GM21528 (cell line): ENCODE results near the gene CILP2.

ENCODE experiments used
- ATAC-seq: cut with Tn5 transposase; IDR thresholded peaks from one replicate; pipeline ENCODE4 v1.9.1; 2021; ENCODE audit warnings: mild to moderate bottlenecking, moderate library complexity; ENCODE audit not compliant: unreplicated experiment, low FRiP score

The CILP2 gene

DNA sequence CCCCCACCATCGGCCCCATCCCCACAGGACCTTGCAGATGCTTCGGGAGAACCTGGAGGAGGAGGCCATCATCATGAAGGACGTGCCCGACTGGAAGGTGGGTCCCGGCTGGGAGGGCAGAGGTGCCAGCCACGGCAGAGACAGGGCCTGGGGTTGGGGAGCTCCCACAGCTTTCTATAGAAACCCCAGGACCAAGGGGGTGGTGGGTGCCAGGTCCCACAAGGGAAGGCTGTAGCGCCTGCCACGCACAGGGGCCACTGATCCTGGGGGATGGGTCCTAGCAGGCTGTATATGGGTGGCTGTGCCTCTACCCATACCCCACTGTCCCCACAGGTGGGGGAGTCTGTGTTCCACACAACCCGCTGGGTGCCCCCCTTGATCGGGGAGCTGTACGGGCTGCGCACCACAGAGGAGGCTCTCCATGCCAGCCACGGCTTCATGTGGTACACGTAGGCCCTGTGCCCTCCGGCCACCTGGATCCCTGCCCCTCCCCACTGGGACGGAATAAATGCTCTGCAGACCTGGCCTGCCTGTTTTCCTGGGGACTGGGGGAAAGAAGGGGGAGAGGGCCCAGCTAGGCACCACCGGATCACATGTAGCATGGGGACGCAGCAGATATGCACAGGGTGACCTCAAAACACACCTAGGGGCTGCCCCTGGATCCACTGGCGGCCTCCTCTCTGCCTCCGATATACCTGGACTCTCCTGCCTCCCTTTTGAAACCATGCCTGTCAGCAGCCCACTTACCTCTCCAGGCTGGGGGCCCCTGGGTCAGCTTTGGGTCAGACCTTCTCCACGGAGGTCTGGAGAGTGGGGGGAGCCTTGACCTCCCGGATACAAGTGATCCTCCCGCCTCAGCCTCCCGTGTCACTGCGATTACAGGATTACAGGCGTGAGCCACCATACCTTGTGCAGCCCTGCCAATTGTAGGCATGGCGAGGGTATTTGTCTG, 10.1 kb upstream of the CILP2 start:
- ATAC-seq = no peak

DNA sequence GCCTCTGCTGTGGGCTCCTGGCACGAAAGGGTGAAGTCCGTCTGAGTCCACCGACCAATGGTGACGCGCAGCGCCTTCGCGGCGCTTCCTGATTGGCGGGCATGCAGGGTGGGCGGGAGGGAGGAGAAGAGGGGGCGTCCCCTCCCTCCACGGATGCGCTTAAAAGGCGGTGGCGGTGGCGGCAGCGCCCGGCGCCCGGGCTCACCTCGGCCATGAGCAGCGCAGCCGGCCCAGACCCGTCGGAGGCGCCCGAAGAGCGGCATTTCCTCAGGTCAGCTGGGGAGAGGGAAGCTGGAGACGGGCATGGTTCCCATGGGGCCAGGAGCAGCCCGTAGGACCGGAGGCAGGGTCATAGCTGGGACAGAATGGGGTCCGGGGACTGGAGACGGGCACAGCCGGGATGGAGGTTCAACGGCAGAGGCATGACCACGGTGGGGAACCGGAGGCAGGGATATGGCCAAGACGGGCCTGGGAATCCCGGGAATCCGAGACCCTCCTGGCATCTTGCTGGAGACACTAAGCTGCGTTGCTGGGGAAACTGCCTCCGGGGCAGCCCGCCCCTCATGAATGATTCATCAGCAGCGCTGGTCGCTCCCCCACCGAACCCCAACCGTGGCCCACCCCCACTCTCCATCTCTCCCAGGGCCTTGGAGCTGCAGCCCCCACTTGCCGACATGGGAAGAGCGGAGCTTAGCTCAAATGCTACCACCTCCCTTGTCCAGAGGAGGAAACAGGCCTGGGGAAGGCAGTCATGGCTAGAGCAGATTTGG, 9.2 kb upstream of the CILP2 start, which contains the start of gene YJEFN3:
TSS of gene YJEFN3 (plus strand) at position 191 of the 770 bp plus-strand sequence. CDS start at position 213, 22 bp downstream.
- no peak for ATAC-seq

DNA sequence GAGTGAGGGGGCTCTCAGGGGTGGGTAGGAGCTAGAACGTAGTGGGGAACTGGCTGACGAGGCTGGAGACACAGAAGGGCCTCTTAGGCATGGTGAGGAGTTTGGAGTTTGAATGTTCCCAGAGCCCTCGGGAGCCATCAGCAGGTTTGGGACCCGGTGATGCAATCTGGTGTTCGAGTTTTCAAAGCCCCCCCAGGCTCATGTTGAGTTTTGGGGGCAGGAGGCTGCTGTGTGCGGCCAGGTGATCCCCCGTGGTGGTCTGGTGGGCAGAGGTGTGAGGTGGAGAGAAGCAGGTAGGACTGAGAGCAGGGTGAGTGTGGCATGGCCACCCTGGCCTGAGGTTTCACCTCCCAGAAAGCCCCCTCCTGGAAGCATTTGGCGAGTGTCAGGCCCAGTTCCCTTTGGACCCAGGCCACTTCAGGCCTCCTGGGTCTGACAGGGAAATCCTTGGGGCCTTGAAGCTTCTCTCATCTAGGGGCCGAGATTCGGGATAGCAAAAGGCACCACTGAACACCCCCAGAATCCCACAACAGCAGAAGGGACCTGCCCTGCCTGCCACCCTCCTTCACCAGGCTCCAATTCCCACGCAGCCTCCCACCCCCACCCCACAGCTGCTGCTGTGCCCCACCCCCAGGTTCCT, 8.2 kb upstream of the CILP2 start:
- ATAC-seq = no peak

DNA sequence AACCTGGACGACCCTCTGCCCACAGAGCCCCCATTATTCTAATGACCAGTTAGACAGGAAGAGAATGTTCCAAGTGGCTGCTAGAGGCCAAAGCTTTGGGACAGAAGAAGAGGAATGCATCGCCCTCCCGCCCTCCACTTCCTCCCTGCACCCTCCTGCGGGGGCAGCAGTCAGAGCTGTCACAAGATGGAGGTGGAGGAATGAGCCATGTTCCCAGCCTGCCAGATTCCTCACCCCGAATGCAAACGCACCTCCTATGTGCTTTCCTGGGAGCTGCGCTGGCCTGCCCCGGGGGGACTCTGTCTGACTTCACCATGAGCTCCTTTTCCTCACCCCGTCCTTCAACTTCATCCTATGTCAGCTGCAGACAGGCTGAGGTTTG, 7.7 kb upstream of the CILP2 start:
- ATAC-seq = no peak

DNA sequence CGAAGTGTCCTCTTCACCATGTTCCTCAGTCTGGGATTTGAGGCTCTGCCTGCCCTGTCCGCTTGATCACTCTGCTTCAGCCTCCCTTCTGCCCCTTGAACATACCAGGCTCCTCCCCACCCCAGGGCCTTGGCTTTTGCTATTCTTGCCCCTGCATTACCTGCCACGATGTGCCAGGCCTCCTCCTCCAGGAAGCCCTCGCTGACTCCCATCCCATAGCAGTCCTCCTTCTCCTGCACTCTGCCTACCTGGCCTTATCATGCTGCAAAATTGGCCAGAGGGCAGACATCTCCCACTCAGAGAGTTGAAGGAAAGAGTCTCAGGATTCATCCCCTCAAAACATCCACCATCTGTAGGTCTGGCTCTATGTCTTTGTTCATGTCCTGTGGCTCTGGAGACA, 7.2 kb upstream of the CILP2 start:
- ATAC-seq = no peak

DNA sequence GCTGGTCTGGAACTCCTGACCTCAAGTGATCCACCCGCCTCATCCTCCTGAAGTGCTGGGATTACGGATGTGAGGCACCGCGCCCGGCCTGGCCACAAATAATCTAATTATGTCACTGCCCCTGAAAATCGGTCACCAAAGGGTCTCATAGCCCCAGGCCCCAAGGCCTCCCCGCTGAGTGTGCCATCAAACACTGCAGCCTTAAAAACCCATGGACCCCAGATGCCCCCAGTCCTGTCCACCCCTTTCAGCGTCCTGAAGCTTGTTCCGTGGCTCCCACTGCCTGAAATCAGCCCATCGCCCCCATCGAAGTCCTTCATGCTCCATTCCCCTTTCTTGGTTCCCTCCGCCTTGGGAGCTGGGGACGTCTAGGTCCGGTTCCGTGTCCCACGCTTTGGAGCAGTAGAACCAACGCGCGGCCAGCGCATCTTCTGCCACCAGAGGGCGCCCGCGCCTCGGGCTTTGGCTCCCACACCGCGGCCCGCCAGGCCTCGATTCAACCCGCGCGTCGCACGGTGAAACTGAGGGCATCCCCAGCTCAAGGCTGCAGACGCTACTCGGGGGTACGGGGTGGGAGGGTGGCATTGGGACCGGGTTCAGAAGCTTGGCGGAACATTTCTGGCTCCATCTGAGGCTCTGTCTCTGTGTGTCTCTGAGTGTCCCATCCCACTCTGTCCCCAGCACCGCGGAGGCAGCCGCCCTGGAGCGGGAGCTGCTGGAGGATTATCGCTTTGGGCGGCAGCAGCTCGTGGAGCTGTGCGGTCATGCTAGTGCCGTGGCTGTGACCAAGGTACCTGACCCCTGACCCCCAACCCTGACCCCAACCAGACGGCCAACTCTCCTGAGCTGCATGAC, 5.9 kb upstream of the CILP2 start:
- no peak for ATAC-seq

DNA sequence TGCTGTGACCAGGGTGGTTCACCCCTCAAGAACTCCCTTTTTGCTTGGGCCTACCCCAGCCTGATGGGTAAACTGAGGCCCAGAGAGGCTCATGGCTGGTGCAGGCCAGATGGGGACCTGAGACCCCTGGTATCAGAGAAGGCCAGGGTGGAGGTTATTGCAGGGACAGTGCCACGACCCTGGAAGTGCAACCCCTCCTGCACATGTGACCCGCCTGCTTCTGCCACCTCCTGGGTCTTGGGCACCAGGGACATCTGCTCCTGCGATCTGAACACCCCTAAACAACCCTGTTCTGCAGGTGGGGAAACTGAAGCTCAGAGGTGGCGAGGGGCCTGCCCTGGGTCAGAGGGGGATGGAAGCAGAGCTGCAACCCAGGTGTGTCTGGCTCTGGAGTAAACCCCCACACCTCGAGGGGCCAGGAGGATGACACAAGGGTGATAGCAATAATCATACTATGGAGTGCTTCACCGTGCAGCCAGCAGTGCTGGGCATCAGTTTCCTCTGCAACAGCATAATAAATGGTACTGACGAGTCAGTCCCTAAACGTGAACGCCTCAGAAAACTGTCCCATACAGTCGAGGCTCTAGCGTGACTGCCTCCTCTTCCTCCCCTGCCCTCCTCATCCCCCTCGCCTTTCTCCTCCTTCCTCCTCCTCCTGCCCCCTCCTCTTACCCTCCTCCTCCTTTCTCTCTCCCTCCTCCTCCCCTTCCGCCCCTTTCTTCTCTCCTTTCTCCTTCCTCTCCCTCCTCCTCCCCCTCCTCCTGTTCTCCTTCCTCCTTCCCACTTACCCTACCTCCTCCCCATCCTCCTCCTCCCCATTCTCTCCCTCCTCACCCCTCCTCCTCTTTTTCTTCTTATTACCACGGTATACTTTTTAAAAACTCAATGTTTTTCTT, 5.0 kb upstream of the CILP2 start:
- no peak for ATAC-seq

DNA sequence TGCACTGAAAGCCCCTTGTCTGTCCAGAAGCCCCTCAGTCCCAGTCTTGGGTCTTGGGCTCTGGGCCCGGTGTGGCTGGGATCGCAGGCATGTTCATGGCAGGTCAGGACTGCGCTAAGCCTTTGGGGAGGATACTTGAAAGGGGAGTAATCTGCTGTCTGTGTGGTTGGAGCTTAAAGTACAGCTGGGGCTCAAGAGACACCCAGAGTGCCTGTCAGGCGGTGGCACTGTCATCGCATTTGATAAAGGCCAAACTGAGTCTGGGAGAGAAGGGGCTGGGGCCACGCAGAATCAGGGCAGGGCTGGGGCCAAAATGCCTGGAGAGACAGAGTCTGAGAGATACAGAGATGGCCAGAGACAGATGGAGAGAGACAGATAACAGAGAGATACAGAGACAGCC, 4.2 kb upstream of the CILP2 start:
- ATAC-seq = no peak

DNA sequence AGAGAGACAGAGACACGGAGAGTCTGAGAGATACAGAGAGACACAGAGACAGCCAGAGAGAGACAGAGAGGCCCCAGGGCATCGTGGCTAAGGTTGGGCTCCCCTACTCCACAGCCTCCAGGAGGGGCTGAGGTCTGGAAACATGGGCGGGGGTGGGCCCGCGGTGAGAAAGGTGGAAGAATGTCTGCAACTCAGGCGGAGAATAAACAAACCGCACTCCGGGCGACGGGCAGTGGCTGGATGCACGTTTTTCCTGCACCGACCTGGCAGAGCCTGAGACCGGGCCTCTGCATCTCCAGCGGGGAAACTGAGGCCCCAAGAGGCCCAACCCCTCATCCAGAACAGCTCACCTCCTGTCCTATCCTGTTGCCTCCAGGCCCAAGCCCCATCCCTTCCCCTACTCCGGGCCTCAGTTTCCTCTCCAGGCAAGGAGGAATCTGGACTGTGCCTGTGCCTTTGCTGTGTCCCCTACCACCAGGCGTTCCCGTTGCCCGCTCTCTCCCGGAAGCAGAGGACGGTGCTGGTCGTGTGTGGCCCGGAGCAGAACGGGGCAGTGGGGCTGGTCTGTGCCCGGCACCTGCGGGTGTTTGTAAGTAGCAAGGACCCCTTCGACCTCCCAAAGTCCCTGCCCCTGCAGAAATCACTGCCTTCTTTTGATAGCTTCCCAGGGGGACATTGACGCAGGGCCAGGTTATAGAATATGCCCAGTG, 3.4 kb upstream of the CILP2 start:
- ATAC-seq = no peak

DNA sequence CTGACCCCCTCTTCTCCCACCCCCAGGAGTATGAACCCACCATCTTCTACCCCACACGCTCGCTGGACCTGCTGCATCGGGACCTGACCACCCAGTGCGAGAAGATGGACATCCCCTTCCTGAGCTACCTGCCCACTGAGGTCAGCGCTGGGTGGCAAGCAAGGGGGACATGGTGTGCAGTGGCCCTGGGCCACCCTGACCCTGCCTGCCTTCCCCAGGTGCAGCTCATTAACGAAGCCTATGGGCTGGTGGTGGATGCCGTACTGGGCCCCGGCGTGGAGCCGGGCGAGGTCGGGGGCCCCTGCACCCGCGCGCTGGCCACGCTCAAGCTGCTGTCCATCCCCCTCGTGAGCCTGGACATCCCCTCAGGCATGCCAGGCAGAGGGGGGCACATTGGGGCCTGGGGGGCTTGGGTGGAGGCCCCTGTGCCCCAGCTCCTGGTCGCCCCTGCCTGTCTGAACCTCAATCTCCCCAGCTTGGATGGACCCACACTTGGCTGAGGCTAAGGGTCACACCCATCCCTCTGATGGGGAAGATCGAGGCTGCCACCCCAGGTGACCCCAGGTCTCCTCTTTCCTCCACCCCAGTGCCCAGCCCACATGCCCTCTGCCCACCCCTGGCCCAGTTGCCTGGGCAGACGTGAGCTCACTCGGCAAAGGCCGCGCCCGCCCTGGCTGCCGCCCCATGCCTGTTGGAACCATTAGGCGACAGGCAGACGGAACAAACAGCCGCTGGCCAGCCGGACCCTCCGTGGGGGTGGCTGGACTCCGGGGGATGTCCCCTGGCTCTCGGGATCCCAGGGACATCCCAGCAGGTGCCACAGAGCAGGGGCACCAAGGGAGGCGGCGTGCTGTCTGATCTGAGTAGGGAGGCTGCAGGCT, 2.5 kb upstream of the CILP2 start:
- ATAC-seq = no peak

DNA sequence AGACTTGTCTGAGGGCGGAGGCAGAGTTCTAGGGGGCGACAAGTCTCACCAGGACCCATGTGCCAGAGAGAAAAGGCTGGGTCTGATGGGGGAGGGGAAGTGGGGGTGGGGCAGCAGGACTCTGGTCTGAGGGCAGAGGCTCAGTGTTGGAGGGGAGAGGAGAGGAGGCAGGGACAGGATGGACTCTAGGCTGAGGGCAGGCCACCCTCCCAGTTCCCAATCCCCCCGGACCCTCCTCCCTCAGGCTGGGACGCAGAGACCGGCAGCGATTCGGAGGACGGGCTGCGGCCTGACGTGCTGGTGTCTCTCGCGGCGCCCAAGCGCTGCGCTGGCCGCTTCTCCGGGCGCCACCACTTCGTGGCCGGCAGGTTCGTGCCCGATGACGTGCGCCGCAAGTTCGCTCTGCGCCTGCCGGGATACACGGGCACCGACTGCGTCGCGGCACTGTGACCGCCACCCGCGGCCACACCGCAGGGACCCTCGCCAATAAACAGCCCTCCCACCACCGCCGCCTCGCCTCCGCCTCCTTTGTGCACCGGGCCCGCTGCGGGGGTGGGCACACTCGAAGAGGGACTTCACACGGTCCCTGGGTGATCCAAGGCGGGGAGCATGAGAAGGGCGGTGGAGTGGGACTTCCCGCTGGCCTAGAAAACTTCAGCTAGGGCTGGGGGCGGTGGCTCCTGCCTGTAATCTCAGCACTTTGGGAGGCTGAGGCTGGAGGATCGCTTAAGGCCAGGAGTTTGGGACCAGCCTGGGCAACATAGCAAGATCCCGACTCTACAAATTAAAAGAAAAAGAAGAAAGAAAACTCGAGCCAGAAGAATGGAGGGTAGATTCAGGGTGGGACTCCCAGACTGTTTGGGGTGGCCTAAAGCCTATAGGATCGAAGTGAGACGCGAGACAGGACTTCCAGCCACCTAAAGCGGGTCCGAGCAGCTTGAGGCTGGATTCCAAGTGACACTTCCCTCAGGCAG, 703 bp upstream of the CILP2 start:
- ATAC-seq = no peak

DNA sequence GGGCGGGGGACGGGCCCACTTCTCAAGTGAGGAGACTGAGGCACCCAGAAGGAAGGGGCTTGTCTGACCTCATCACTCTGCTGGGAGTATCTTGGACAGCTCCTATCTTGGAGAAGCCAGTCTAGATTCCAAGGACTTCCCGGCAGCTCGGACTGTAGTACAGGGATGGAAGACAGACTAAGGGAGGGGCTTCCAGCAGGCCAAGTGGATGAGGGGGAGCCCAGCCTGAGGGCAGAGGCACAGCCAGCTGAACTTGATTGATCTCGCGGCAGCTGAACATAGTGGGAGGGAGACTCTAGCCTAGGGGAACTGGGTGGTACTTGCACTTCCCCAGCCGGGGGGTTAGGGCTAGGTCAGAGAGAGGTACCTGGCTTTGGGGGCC, 711 bp downstream of the CILP2 start:
- ATAC-seq = no peak

DNA sequence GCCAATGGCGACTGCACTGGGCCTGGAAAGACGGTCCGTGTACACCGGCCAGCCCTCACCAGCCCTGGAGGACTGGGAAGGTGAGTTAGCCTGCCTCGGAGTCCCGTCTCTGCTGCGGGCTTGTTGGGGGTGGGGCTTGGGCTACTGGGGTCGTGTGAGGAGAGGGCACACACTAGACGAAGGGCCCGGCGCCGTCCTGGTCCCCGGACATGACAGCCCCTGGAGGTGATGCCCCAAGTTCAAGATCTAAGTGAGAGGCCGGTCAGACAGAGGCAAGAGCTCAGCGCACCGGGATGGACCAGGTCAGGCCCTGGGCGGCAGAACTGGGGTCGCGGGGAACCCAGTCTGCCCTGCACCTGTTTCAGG, 1.6 kb downstream of the CILP2 start:
- no peak for ATAC-seq

DNA sequence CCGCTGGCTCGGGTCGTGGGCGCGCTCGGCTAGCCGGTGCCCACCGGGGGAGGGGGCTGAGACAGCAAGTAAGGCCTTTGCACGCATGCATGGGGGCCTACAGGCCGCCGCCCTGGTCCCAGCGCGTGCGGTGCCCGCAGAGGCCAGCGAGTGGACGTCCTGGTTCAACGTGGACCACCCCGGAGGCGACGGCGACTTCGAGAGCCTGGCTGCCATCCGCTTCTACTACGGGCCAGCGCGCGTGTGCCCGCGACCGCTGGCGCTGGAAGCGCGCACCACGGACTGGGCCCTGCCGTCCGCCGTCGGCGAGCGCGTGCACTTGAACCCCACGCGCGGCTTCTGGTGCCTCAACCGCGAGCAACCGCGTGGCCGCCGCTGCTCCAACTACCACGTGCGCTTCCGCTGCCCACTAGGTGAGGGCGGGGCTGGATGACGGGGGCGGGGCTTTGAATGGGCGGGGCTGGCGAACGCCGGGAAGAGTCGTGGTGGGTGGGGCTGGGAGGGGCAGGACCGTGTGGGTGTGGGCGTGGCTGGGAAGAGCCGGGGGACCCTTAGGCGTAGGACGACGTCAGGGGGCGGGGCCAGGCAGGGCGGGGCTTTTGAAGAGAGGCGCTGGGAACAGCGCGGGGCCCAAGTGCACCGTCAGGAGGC, 2.1 kb downstream of the CILP2 start:
- ATAC-seq = no peak

DNA sequence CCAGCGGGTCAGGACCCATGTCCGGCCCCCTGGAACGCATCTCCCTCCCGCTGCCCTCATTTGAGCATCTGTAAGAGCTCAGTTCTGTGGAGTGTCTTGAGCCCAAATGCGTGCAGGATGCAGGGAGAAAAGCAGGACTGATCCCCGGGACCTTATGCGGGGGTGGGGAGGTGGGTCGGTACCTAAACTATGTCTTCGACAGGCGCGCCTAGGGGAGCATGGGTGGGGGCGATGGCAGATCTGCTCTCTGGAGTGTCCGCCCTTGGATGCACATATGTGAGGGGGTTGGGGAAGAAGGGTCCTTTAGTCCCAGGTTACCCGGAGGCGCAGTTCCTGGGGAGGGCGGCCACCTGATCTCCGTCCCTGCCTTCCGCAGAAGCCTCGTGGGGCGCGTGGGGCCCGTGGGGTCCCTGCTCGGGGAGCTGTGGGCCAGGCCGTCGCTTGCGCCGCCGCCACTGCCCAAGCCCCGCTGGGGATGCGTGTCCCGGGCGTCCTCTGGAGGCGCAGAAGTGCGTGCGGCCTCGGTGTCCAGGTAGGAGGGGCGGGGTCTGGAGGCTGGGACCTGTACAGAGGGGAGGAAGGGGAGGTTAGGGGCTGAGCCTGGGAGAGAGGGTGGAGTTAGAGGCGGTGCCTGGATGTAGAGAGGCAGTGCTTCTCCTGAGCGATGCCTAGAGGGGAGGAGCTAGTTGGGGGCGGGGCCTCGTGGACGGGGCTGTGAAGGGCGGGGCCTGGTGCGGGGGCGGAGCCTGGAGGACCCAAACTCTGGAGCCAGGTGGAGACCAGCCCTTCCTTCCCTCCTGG, 2.9 kb downstream of the CILP2 start:
- no peak for ATAC-seq
